Body of pancreas (tissue), 4 donors: ENCODE data around the gene GRAP2.

Source experiments
- POLR2A ChIP-seq, 3 donors: fragments of 450-650 bp; IDR thresholded peaks; one replicate each; pipeline ENCODE4 v1.6.1; 2016; ENCODE audit warnings: antibody characterized with exemption in 3 of 3, mild to moderate bottlenecking in 2 of 3
- TF ChIP-seq, protein P1 (sequence below), 7 experiments: fragments of 450-650 bp in 4 of 7; fragments of 200-600 bp in 3 of 7; sonication (generic) in 3 of 7; IDR thresholded peaks; one replicate each; pipeline ENCODE4 v1.5.1; 2016 to 2019; ENCODE audit warnings: antibody characterized with exemption in 7 of 7

DNA sequence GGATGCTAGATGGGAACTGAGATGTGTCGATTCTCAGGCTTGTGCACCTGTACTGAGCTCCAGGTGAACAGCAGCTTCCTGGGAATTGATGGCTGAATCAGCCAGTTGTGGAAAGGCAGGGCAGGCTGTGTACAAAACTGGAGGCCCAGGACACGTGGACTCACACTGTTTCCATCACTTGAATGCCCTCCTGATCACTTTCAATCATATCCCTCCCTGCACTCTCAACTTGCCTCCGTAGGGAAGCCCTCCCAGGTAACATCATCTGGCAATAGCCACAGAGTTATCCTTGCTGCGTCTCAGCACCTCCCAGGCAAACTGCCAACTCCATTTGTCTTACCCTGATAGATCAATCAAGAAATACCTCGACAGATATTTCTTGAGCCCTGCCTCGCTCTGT is 104.0 kb downstream of the GRAP2 start:
- TF ChIP-seq, protein P1, sequence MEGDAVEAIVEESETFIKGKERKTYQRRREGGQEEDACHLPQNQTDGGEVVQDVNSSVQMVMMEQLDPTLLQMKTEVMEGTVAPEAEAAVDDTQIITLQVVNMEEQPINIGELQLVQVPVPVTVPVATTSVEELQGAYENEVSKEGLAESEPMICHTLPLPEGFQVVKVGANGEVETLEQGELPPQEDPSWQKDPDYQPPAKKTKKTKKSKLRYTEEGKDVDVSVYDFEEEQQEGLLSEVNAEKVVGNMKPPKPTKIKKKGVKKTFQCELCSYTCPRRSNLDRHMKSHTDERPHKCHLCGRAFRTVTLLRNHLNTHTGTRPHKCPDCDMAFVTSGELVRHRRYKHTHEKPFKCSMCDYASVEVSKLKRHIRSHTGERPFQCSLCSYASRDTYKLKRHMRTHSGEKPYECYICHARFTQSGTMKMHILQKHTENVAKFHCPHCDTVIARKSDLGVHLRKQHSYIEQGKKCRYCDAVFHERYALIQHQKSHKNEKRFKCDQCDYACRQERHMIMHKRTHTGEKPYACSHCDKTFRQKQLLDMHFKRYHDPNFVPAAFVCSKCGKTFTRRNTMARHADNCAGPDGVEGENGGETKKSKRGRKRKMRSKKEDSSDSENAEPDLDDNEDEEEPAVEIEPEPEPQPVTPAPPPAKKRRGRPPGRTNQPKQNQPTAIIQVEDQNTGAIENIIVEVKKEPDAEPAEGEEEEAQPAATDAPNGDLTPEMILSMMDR (IDR thresholded peaks at IDR 0.05) = no peak
- TF ChIP-seq POLR2A (IDR thresholded peaks at IDR 0.05) = no peak
